Pancreas (tissue), 10 donors: ENCODE measurements around the gene EDN2. TPM values are rescaled to one million over a fixed set of nuclear protein-coding genes. Genes with fewer than 3 reads are reported as not detected.

ENCODE experiments used
- ATAC-seq, 4 donors: fragments of 200-7000 bp; cut with Tn5 transposase; one replicate each; pipeline versions ENCODE4 v1.8.0 to v1.9.1; 2020; ENCODE audit warnings: mild to moderate bottlenecking in 4 of 4, moderate library complexity in 4 of 4
- DNase-seq, 6 donors: peaks; one replicate each; pipeline ENCODE4 v3.0.0-alpha.2; 2020
- FAIRE-seq: peaks from 2 replicates; lab custom pipeline; 2012; peaks lifted over from hg19 to GRCh38; lab: Jason Lieb, UNC
- H3K27ac ChIP-seq, 4 donors: fragments of 200-600 bp; sonication (generic); 1 replicate in 3 of 4; 2 replicates in 1 of 4; pipeline versions ENCODE4 v1.5.0 to v1.8.0; 2020
- H3K27me3 ChIP-seq, 4 donors: fragments of 200-600 bp; one replicate each; pipeline ENCODE4 v1.8.0; 2021
- H3K36me3 ChIP-seq, 3 donors: fragments of 200-600 bp; sonication (generic) in 1 of 3; one replicate each; pipeline versions ENCODE4 v1.5.0 to v1.8.0; 2020 to 2021
- H3K4me1 ChIP-seq, 3 donors: fragments of 200-600 bp; one replicate each; pipeline ENCODE4 v1.8.0; 2021
- H3K4me3 ChIP-seq, 4 donors: fragments of 200-600 bp; sonication (generic) in 2 of 4; one replicate each; pipeline versions ENCODE4 v1.5.0 to v1.8.0; 2020 to 2021
- H3K9me3 ChIP-seq, 4 donors: fragments of 200-600 bp; one replicate each; pipeline ENCODE4 v1.8.0; 2021
- CTCF ChIP-seq, 4 donors: fragments of 200-600 bp; sonication (generic) in 3 of 4; IDR thresholded peaks; one replicate each; pipeline versions ENCODE4 v1.5.0 to v1.8.0; 2021; ENCODE audit warnings: antibody characterized with exemption in 4 of 4
- WGBS, 2 donors: extraction: QIAGEN DNeasy Blood & Tissue Kit; methylation state at CpG; one replicate each; pipeline ENCODE4 v1.1.7; 2013; 5-methylcytosine and 5-hydroxymethylcytosine counted together
- intact Hi-C, 3 donors: fragments of 100-400 bp; cut with DNase I; formaldehyde crosslinking; loops; one replicate each; pipeline versions ENCODE4 v1.11.1 to v1.14.2; 2022
- polyA plus RNA-seq, 2 donors: library from polyadenylated mRNA; stranded (reverse); fragments of 200-250 nt; gene quantifications; one replicate each; pipeline ENCODE4 v1.2.3, GENCODE V29; 2013
- total RNA-seq, 6 donors: library from RNA; stranded (reverse); fragmentation: NEBNext Ultra II Directional in 4 of 6; extraction: Animal tissue kit (Norgen Biotek cat#: 25700) in 4 of 6; gene quantifications; one replicate each; pipeline versions ENCODE4 v1.2.1 to v1.2.4, GENCODE V29; 2021 to 2023
- donor health status: healthy with polysubstance abuse.
- donor health status: DM: no; HTN: no; CAD: no; lungs with moderate emphysema.
- donor health status: DM: no; HTN: no; CAD: no.
- donor health status: control.
- donor health status: control.
- donor health status: Bipolar disorder and iron deficiency.
- donor health status: DM: yes; HTN: yes; CAD: no.
- donor health status: DM: no; HTN: no; CAD: no.
- donor health status: DM: no; HTN: no; CAD: no.
- donor health status: DM: yes; HTN: yes; CAD: no.

Gene EDN2
- total and polyA plus RNA-seq, 8 donors, result 1.2 to 8.3 (median 1.8) TPM

GRCh38 chr1:41523071-41523470 lies 38.6 kb upstream of the EDN2 start:
- no peak for TF ChIP-seq CTCF (IDR thresholded peaks at IDR 0.05)
- Histone ChIP-seq H3K9me3 (no peaks in the 10 kb centered on the region), H3K4me1 (peaks cover 0 to 9% (median 5%) of the 10 kb centered on the region in 3 donors), H3K4me3 (no peak overlapping the region), H3K36me3 (no peaks in the 10 kb centered on the region), H3K27ac (no peak overlapping the region), H3K27me3 (no peaks in the 10 kb centered on the region)
- WGBS, 2 donors, result 82 to 85% methylated on average over 10 of the region's 10 CpGs
- intact Hi-C loops, result no loop called here
- FAIRE-seq, result no peak
- no peak for DNase-seq
- ATAC-seq, result no peak

- FAIRE-seq, result no peak
- no peaks in the 10 kb centered on the region for H3K9me3 ChIP-seq
- 90 to 91% methylated on average over 12 of the region's 12 CpGs for WGBS, 2 donors
Measured at GRCh38 chr1:41521766-41522165, 37.3 kb upstream of the EDN2 start.

GRCh38 chr1:41520951-41521752 lies 36.7 kb upstream of the EDN2 start:
- WGBS, 2 donors, result 84 to 85% methylated on average over 14 to 15 of the region's 15 CpGs
- DNase-seq (peak in 1 of 6 donors; percentile 56), ATAC-seq (no peak), FAIRE-seq (no peak)
- Histone ChIP-seq H3K27me3 (no peaks in the 10 kb centered on the region), H3K27ac (no peak overlapping the region), H3K36me3 (no peaks in the 10 kb centered on the region), H3K4me3 (no peak overlapping the region), H3K9me3 (no peaks in the 10 kb centered on the region), H3K4me1 (peaks cover 10 to 28% (median 18%) of the 10 kb centered on the region in 3 donors)
- no peak for TF ChIP-seq CTCF (IDR thresholded peaks at IDR 0.05)
- intact Hi-C loops, result no loop called here

More at GRCh38 chr1:41521766-41522165, 37.3 kb upstream of the EDN2 start:
- DNase-seq (no peak), ATAC-seq (no peak)
- peaks cover 10 to 22% (median 18%) of the 10 kb centered on the region in 3 donors for H3K4me1 ChIP-seq
- H3K36me3 ChIP-seq, result no peaks in the 10 kb centered on the region
- intact Hi-C loops, result no loop called here
- no peak for TF ChIP-seq CTCF (IDR thresholded peaks at IDR 0.05)
- H3K27me3 ChIP-seq, result no peaks in the 10 kb centered on the region
- H3K27ac ChIP-seq, result no peak overlapping the region
- H3K4me3 ChIP-seq, result no peak overlapping the region

GRCh38 chr1:41519667-41520066 lies 35.2 kb upstream of the EDN2 start:
- no peaks in the 10 kb centered on the region for H3K36me3 ChIP-seq
- H3K4me3 ChIP-seq, result no peak overlapping the region
- TF ChIP-seq CTCF (IDR thresholded peaks at IDR 0.05), result no peak
- 91 to 95% methylated on average over 5 of the region's 5 CpGs for WGBS, 2 donors
- H3K9me3 ChIP-seq, result no peaks in the 10 kb centered on the region
- intact Hi-C loops, result no loop called here
- no peak overlapping the region for H3K27ac ChIP-seq
- peaks cover 10 to 39% (median 30%) of the 10 kb centered on the region in 3 donors for H3K4me1 ChIP-seq
- ATAC-seq (no peak), DNase-seq (no peak), FAIRE-seq (no peak)
- no peaks in the 10 kb centered on the region for H3K27me3 ChIP-seq

GRCh38 chr1:41518471-41518870 lies 34.0 kb upstream of the EDN2 start:
- Histone ChIP-seq H3K4me1 (peaks cover 10 to 44% (median 31%) of the 10 kb centered on the region in 3 donors), H3K4me3 (no peak overlapping the region), H3K27ac (peak overlapping the region in 1 of 4 donors; percentile 36), H3K36me3 (no peaks in the 10 kb centered on the region), H3K27me3 (no peaks in the 10 kb centered on the region), H3K9me3 (no peaks in the 10 kb centered on the region)
- FAIRE-seq (no peak), ATAC-seq (peak; percentile 52 to 66 (median 58)), DNase-seq (peak; percentile 79 to 90 (median 83))
- 40 to 48% methylated on average over 5 of the region's 5 CpGs for WGBS, 2 donors
- no peak for TF ChIP-seq CTCF (IDR thresholded peaks at IDR 0.05)
- intact Hi-C loops, result no loop called here
